Spleen (tissue), 7 donors: Measurements from ENCODE around the gene CRTC3.

Source experiments
- POLR2A ChIP-seq, 3 donors: fragments of 450-650 bp; IDR thresholded peaks; one replicate each; pipeline ENCODE4 v1.5.1; 2017; ENCODE audit warnings: antibody characterized with exemption in 3 of 3, mild to moderate bottlenecking in 1 of 3
- POLR2AphosphoS5 ChIP-seq, 3 donors: sonication (generic); formaldehyde crosslinking; IDR thresholded peaks; one replicate each; pipeline ENCODE4 v1.5.1; 2017; ENCODE audit warnings: antibody characterized with exemption in 3 of 3
- TF ChIP-seq, protein P1 (sequence below), 11 experiments: fragments of 200-600 bp in 7 of 11; fragments of 450-650 bp in 4 of 11; sonication (generic) in 4 of 11; IDR thresholded peaks in 8 of 11; conservative IDR thresholded peaks in 3 of 11; 1 replicate in 7 of 11; 2 replicates in 4 of 11; pipeline versions ENCODE4 v1.4.0 to v1.8.0; 2016 to 2021; ENCODE audit warnings: antibody characterized with exemption in 11 of 11, inconsistent platforms in 4 of 11, mild to moderate bottlenecking in 1 of 11
- donor health status: DM: no; HTN: no; CAD: no; lungs with moderate emphysema.
- donor health status: DM: no; HTN: no; CAD: no.
- donor health status: DM: no; HTN: no; CAD: no.

GRCh38 chr15:90529371-90530249 is at the start of gene CRTC3:
- TF ChIP-seq POLR2AphosphoS5 (IDR thresholded peaks at IDR 0.05): peak; percentile 49 to 80 (median 72)
- TF ChIP-seq, protein P1, sequence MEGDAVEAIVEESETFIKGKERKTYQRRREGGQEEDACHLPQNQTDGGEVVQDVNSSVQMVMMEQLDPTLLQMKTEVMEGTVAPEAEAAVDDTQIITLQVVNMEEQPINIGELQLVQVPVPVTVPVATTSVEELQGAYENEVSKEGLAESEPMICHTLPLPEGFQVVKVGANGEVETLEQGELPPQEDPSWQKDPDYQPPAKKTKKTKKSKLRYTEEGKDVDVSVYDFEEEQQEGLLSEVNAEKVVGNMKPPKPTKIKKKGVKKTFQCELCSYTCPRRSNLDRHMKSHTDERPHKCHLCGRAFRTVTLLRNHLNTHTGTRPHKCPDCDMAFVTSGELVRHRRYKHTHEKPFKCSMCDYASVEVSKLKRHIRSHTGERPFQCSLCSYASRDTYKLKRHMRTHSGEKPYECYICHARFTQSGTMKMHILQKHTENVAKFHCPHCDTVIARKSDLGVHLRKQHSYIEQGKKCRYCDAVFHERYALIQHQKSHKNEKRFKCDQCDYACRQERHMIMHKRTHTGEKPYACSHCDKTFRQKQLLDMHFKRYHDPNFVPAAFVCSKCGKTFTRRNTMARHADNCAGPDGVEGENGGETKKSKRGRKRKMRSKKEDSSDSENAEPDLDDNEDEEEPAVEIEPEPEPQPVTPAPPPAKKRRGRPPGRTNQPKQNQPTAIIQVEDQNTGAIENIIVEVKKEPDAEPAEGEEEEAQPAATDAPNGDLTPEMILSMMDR (IDR thresholded peaks at IDR 0.05 in 8 of 11, conservative IDR thresholded peaks at IDR 0.05 in 3 of 11): no peak
- peak in 1 of 3 donors; percentile 17 for TF ChIP-seq POLR2A (IDR thresholded peaks at IDR 0.05)
